Memory B cell (primary cell): ENCODE data around the gene FAM50B.

ENCODE experiments used
- ATAC-seq: fragments of 150-1000 bp; cut with Tn5 transposase; 2 replicates; pipeline ENCODE4 v1.10.0; 2021; ENCODE audit warnings: low read depth, mild to moderate bottlenecking, moderate library complexity
- DNase-seq, 2 donors: peaks; one replicate each; pipeline ENCODE4 v3.0.0; 2022; ENCODE audit warnings: low spot score in 2 of 2
- H3K27ac Mint-ChIP-seq: one replicate; pipeline ENCODE4 v1.8.0; 2022; ENCODE audit warnings: mild to moderate bottlenecking, moderate library complexity, mixed read lengths
- H3K27me3 Mint-ChIP-seq: one replicate; pipeline ENCODE4 v1.8.0; 2022; ENCODE audit warnings: mixed read lengths
- H3K36me3 Mint-ChIP-seq: one replicate; pipeline ENCODE4 v1.8.0; 2022; ENCODE audit warnings: mild to moderate bottlenecking, mixed read lengths
- H3K4me1 Mint-ChIP-seq: one replicate; pipeline ENCODE4 v1.8.0; 2022; ENCODE audit warnings: mixed read lengths
- H3K4me3 Mint-ChIP-seq: one replicate; pipeline ENCODE4 v1.8.0; 2022; ENCODE audit warnings: mild to moderate bottlenecking, moderate library complexity, mixed read lengths
- H3K9me3 Mint-ChIP-seq: one replicate; pipeline ENCODE4 v1.8.0; 2022; ENCODE audit warnings: mixed read lengths

The FAM50B gene

DNA sequence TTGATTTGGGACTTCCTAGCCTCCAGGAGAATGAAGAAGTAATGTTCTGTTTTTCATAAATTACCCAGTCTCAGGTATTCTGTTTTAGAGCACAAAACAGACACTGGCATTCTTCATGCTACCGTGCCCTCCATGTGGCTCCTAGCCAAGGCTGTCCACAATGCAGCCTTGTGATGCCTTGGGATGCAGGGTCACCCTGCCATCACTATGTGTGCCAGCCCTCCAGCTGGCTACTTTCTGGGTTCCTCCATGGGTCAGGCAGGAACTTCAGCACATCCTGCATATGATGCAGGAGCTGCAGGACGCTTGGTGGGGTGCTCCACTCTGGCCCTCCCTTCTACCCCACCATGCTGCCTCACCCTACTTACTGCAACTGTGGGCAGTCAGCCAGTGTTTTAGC lies 38.0 kb upstream of the FAM50B start:
- ATAC-seq (no peak), DNase-seq (no peak)
- no peak overlapping the region for H3K4me3 Mint-ChIP-seq
- no peaks in the 10 kb centered on the region for H3K4me1 Mint-ChIP-seq
- H3K9me3 Mint-ChIP-seq: no peaks in the 10 kb centered on the region
- H3K27ac Mint-ChIP-seq: no peak overlapping the region
- no peaks in the 10 kb centered on the region for H3K36me3 Mint-ChIP-seq
- H3K27me3 Mint-ChIP-seq: peaks cover 1% of the 10 kb centered on the region

DNA sequence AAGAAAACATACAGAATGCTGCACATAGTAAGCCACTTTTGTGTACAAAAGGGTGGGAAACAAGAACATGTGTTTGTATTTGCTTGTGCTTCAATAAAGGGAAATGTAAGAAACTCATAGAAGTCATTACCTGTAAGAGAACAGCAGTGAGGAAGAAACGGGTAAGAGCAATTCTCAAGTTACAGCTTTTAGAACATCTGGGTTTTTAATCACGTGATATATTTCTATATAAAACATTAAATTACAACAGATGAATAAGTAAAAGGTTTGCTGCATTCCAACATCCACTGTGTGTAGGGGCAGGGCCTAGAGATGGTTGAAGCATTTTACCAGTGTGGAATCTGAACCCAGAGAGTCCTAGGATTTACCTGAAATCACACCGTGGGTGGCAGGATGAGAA lies 36.6 kb upstream of the FAM50B start:
- Mint-ChIP-seq H3K27ac (no peak overlapping the region), H3K9me3 (no peaks in the 10 kb centered on the region), H3K36me3 (no peaks in the 10 kb centered on the region), H3K4me3 (no peak overlapping the region), H3K4me1 (no peaks in the 10 kb centered on the region), H3K27me3 (peaks cover 1% of the 10 kb centered on the region)
- no peak for DNase-seq
- no peak for ATAC-seq

- no peak for ATAC-seq
- no peaks in the 10 kb centered on the region for H3K9me3 Mint-ChIP-seq
These were observed 35.9 kb upstream of the FAM50B start for GRCh38 chr6:3813150-3813780.

GRCh38 chr6:3813918-3814317 lies 35.3 kb upstream of the FAM50B start:
- Mint-ChIP-seq H3K4me3 (no peak overlapping the region), H3K27ac (no peak overlapping the region), H3K4me1 (no peaks in the 10 kb centered on the region), H3K9me3 (no peaks in the 10 kb centered on the region), H3K27me3 (peaks cover 1% of the 10 kb centered on the region), H3K36me3 (no peaks in the 10 kb centered on the region)
- no peak for ATAC-seq
- no peak for DNase-seq

More at GRCh38 chr6:3813150-3813780, 35.9 kb upstream of the FAM50B start:
- Mint-ChIP-seq H3K4me3 (no peak overlapping the region), H3K27me3 (peaks cover 1% of the 10 kb centered on the region), H3K27ac (no peak overlapping the region), H3K36me3 (no peaks in the 10 kb centered on the region), H3K4me1 (no peaks in the 10 kb centered on the region)
- no peak for DNase-seq

DNA sequence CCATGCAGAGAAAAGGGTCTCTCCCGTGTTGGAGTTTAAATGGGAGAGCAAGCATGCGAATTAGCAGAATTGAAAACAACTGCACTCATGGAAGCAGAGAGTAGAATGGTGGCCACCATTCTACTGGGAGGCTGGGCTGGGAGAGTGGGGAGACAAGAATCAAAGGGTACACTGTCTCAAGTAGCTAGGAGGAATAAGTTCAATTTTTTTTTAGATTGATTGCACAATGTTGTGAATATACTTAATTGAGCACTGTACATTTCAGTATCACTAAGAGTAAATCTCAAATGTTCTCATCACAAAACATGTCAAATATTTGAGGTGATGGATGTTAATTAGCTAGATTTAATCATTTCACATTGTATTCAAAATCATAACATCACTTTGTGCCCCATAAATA lies 34.6 kb upstream of the FAM50B start:
- ATAC-seq: no peak
- no peaks in the 10 kb centered on the region for H3K36me3 Mint-ChIP-seq
- DNase-seq: no peak
- no peaks in the 10 kb centered on the region for H3K9me3 Mint-ChIP-seq
- H3K4me1 Mint-ChIP-seq: no peaks in the 10 kb centered on the region
- no peak overlapping the region for H3K27ac Mint-ChIP-seq
- peaks cover 1% of the 10 kb centered on the region for H3K27me3 Mint-ChIP-seq
- no peak overlapping the region for H3K4me3 Mint-ChIP-seq

GRCh38 chr6:3816251-3816650 lies 32.9 kb upstream of the FAM50B start:
- H3K27me3 Mint-ChIP-seq: no peaks in the 10 kb centered on the region
- H3K4me3 Mint-ChIP-seq: no peak overlapping the region
- no peak overlapping the region for H3K27ac Mint-ChIP-seq
- DNase-seq: no peak
- no peak for ATAC-seq
- no peaks in the 10 kb centered on the region for H3K9me3 Mint-ChIP-seq
- no peaks in the 10 kb centered on the region for H3K4me1 Mint-ChIP-seq
- H3K36me3 Mint-ChIP-seq: no peaks in the 10 kb centered on the region

GRCh38 chr6:3819161-3820110 lies 29.7 kb upstream of the FAM50B start:
- H3K9me3 Mint-ChIP-seq: no peaks in the 10 kb centered on the region
- DNase-seq: no peak
- no peaks in the 10 kb centered on the region for H3K27me3 Mint-ChIP-seq
- no peaks in the 10 kb centered on the region for H3K4me1 Mint-ChIP-seq
- ATAC-seq: no peak
- H3K36me3 Mint-ChIP-seq: no peaks in the 10 kb centered on the region
- H3K27ac Mint-ChIP-seq: no peak overlapping the region
- H3K4me3 Mint-ChIP-seq: no peak overlapping the region

DNA sequence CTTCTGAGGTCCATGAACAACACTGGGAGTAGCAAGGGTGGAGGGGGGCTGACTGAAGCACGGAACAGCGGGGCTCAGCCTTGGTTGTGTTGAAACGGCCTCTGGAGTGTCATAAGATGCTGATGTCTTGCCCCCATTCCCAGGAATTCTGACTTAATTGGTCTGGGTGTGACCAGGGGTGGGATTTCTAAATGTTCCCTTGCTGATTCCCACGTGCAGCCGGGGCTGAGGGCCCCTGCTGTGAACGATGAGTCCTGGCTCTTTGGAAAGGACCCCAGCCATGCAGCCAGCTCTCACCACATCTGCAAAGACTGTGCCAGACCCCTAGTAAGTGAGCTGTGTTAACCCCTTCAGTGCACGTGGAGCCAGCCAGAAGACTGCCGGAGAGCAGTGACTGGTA lies 28.6 kb upstream of the FAM50B start:
- no peak for ATAC-seq

GRCh38 chr6:3822747-3823445 lies 26.3 kb upstream of the FAM50B start:
- no peak for DNase-seq
- H3K27me3 Mint-ChIP-seq: no peaks in the 10 kb centered on the region
- no peak overlapping the region for H3K27ac Mint-ChIP-seq
- ATAC-seq: no peak
- H3K9me3 Mint-ChIP-seq: no peaks in the 10 kb centered on the region
- no peaks in the 10 kb centered on the region for H3K36me3 Mint-ChIP-seq
- H3K4me3 Mint-ChIP-seq: no peak overlapping the region
- no peaks in the 10 kb centered on the region for H3K4me1 Mint-ChIP-seq

More for the DNA sequence above, 28.6 kb upstream of the FAM50B start:
- no peaks in the 10 kb centered on the region for H3K27me3 Mint-ChIP-seq
- H3K27ac Mint-ChIP-seq: no peak overlapping the region
- DNase-seq: no peak
- no peak overlapping the region for H3K4me3 Mint-ChIP-seq
- no peaks in the 10 kb centered on the region for H3K36me3 Mint-ChIP-seq
- no peaks in the 10 kb centered on the region for H3K9me3 Mint-ChIP-seq
- H3K4me1 Mint-ChIP-seq: no peaks in the 10 kb centered on the region

DNA sequence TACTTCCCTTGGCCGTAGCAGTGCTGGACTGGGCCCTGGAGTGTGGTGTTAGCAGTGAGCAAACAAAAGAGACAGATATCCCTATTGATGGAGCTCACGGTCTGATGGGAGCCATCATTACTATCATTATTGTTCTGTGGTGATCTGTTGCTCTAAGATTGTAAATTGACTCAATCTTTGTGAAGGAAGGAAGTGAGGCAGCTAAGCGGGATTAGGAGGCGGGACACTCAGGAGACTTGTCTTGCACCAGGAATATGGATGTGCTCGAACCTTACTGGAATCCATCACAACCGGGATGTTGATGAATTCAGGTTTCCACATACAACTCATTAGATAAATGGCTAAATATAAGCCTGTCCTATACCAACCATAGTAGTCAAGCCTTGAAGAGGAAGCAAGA lies 25.5 kb upstream of the FAM50B start:
- no peak for ATAC-seq
- Mint-ChIP-seq H3K36me3 (no peaks in the 10 kb centered on the region), H3K27me3 (no peaks in the 10 kb centered on the region), H3K4me1 (no peaks in the 10 kb centered on the region), H3K9me3 (no peaks in the 10 kb centered on the region), H3K27ac (no peak overlapping the region), H3K4me3 (no peak overlapping the region)
- DNase-seq: no peak

GRCh38 chr6:3825331-3825831 lies 23.8 kb upstream of the FAM50B start:
- H3K27ac Mint-ChIP-seq: no peak overlapping the region
- no peak for DNase-seq

GRCh38 chr6:3825851-3826581 lies 23.2 kb upstream of the FAM50B start:
- Mint-ChIP-seq H3K36me3 (no peaks in the 10 kb centered on the region), H3K4me1 (no peaks in the 10 kb centered on the region), H3K9me3 (no peaks in the 10 kb centered on the region), H3K27ac (no peak overlapping the region), H3K4me3 (no peak overlapping the region), H3K27me3 (peaks cover 3% of the 10 kb centered on the region)
- ATAC-seq: no peak
- DNase-seq: no peak

More at GRCh38 chr6:3825331-3825831, 23.8 kb upstream of the FAM50B start:
- Mint-ChIP-seq H3K9me3 (no peaks in the 10 kb centered on the region), H3K36me3 (no peaks in the 10 kb centered on the region), H3K27me3 (peaks cover 3% of the 10 kb centered on the region), H3K4me1 (no peaks in the 10 kb centered on the region), H3K4me3 (no peak overlapping the region)
- no peak for ATAC-seq

DNA sequence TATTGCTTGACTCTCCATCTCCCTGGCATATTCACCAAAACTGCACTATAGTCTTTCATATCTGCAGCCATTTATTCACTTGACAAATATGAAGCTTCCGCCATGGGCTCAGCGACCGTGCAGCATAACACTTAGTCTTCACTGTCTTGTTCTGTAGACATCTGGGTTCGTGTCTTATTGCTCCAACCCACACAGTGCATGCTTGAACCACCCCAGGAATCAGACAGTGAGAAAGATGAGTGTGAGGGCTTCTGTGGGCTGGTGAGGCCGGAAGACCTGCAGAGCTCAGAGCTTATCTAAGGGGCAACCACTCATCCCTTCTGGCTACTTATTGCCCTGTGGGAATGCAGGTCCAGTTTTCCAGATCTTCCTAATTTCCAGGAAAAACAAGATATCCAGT lies 19.9 kb upstream of the FAM50B start:
- no peaks in the 10 kb centered on the region for H3K9me3 Mint-ChIP-seq

More for the DNA sequence above, 19.9 kb upstream of the FAM50B start:
- Mint-ChIP-seq H3K4me3 (no peak overlapping the region), H3K27ac (no peak overlapping the region), H3K4me1 (no peaks in the 10 kb centered on the region), H3K27me3 (peaks cover 3% of the 10 kb centered on the region), H3K36me3 (no peaks in the 10 kb centered on the region)
- ATAC-seq: no peak
- no peak for DNase-seq
